PC-3 (cell line): Measurements from ENCODE around the gene BUB1. TPM values are rescaled to one million over a fixed set of nuclear protein-coding genes. Genes with fewer than 3 reads are reported as not detected.

Experiments used
- ATAC-seq: fragments of 200-7000 bp; cut with Tn5 transposase; 2 replicates; pipeline ENCODE4 v1.9.1; 2020; ENCODE audit warnings: mild to moderate bottlenecking, moderate library complexity
- BruUV-seq: library from RNA; stranded (reverse); fragments of 400-500 nt; replicated peaks from 2 replicates; lab custom pipeline; 2021; lab: Mats Ljungman, UMichigan
- CTCF ChIA-PET: fragments of 300-600 bp; sonication (Branson Sonifier 250); formaldehyde crosslinking; loops from one replicate; lab custom pipeline; 2022; ENCODE audit warnings: antibody characterized with exemption; lab: Charles Lee
- POLR2A ChIA-PET: fragments of 300-600 bp; sonication (Branson Sonifier 250); formaldehyde crosslinking; loops from one replicate; lab custom pipeline; 2022; ENCODE audit warnings: antibody characterized with exemption; ENCODE audit not compliant: unreplicated experiment; lab: Charles Lee
- DNase-seq: peaks from one replicate; pipeline ENCODE4 v3.0.0-alpha.2; 2015
- H2AFZ ChIP-seq: fragments of 300-600 bp; sonication (generic); 2 replicates; pipeline ENCODE4 v1.6.0; 2016; ENCODE audit warnings: antibody characterized with exemption, low read length
- H3F3A ChIP-seq: fragments of 300-600 bp; sonication (generic); one replicate; pipeline ENCODE4 v1.6.0; 2017; ENCODE audit warnings: antibody characterized with exemption, low read length, control low read depth, mild to moderate bottlenecking; ENCODE audit not compliant: unreplicated experiment
- H3K27ac ChIP-seq: fragments of 300-600 bp; sonication (generic); 2 replicates; pipeline ENCODE4 v1.5.1; 2016; ENCODE audit warnings: mild to moderate bottlenecking, low read length
- H3K27me3 ChIP-seq: fragments of 300-600 bp; sonication (generic); 2 replicates; pipeline ENCODE4 v1.6.1; 2016; ENCODE audit warnings: low read length, mixed read lengths
- H3K36me3 ChIP-seq: fragments of 300-600 bp; sonication (generic); 2 replicates; pipeline ENCODE4 v1.6.1; 2016; ENCODE audit warnings: low read depth, mixed run types, low read length, mixed read lengths
- H3K4me1 ChIP-seq: fragments of 300-600 bp; sonication (generic); 2 replicates; pipeline ENCODE4 v1.5.1; 2016; ENCODE audit warnings: low read length; ENCODE audit not compliant: insufficient read depth
- H3K4me2 ChIP-seq: fragments of 300-600 bp; sonication (generic); 2 replicates; pipeline ENCODE4 v1.6.0; 2016; ENCODE audit warnings: low read length
- H3K4me3 ChIP-seq: fragments of 300-600 bp; sonication (generic); 2 replicates; pipeline ENCODE4 v1.5.1; 2016; ENCODE audit warnings: mild to moderate bottlenecking, low read length, mixed read lengths
- H3K79me2 ChIP-seq: fragments of 300-600 bp; sonication (generic); 2 replicates; pipeline ENCODE4 v1.6.1; 2017; ENCODE audit warnings: low read length, mixed read lengths
- H3K9ac ChIP-seq: fragments of 300-600 bp; sonication (generic); 2 replicates; pipeline ENCODE4 v1.6.0; 2016; ENCODE audit warnings: mild to moderate bottlenecking, low read length
- H3K9me2 ChIP-seq: fragments of 300-600 bp; sonication (generic); replicated peaks from 2 replicates; pipeline ENCODE4 v1.6.1; 2016; ENCODE audit warnings: mixed run types, low read length, mixed read lengths
- H3K9me3 ChIP-seq: fragments of 300-600 bp; sonication (generic); 2 replicates; pipeline ENCODE4 v1.6.1; 2016; ENCODE audit warnings: low read length, mixed read lengths
- H4K20me1 ChIP-seq: fragments of 300-600 bp; sonication (generic); 2 replicates; pipeline ENCODE4 v1.6.1; 2016; ENCODE audit warnings: low read length, mixed read lengths
- EZH2 ChIP-seq: fragments of 300-600 bp; sonication (generic); IDR thresholded peaks from one replicate; pipeline ENCODE4 v1.6.1; 2017; ENCODE audit warnings: antibody characterized with exemption, mild to moderate bottlenecking, low read length; ENCODE audit not compliant: unreplicated experiment
- EZH2phosphoT487 ChIP-seq: fragments of 300-600 bp; sonication (generic); IDR thresholded peaks from 2 replicates; pipeline ENCODE4 v1.6.1; 2018; ENCODE audit warnings: mild to moderate bottlenecking, antibody characterized with exemption, low read length, borderline replicate concordance
- intact Hi-C: fragments of 100-400 bp; cut with micrococcal nuclease; formaldehyde crosslinking; loops from 2 replicates; pipeline ENCODE4 v1.9.0; 2023
- total RNA-seq: library from RNA; depleted of rRNA; stranded (reverse); fragments of >200 nt; gene quantifications from 2 replicates; pipeline ENCODE4 v1.2.3, GENCODE V29; 2014
- TF ChIP-seq, protein P1 (sequence below): fragments of 300-600 bp; sonication (generic); conservative IDR thresholded peaks from 2 replicates; pipeline ENCODE4 v1.5.1; 2017; ENCODE audit warnings: antibody characterized with exemption, low read depth, mild to moderate bottlenecking, low read length

BUB1 gene
- total RNA-seq, 1 experiment from 2014 or later = 89.8 TPM

DNA sequence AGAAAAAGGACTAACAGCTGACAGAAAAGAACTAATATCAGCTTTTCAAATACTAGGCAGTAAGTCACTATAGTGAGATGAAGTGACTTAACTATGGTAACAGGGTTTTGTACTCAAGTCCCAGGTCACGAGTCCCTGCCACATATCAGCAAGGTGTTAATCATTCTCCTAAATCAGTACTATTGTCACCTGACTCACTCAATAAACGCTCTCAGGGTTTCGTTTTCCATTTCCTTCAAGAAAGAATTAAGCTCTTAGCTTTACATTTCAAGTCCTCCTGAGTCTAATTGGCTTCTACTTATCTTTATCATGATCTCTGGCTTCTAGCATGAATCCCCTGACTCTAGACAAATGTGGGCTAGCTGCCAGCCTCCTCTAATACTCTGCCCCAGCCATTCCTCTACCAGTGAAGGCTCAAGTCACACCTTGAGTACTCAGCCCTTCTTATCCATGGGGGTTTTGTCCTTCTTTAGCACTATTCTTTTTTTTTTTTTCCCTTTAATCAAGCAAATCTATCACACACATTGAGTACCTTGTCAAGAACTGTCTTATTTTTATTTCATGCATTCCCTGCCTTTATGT is 20.0 kb downstream of the BUB1 start:
- Histone ChIP-seq H3K27me3 (no peaks in the 10 kb centered on the region), H3K9ac (no peak overlapping the region), H3K4me3 (no peak overlapping the region), H3F3A (no peaks in the 10 kb centered on the region), H4K20me1 (no peaks in the 10 kb centered on the region), H3K79me2 (no peaks in the 10 kb centered on the region), H3K9me2 (no peaks in the 10 kb centered on the region), H3K4me1 (no peaks in the 10 kb centered on the region), H3K9me3 (no peaks in the 10 kb centered on the region), H3K36me3 (peaks cover 93% of the 10 kb centered on the region), H3K4me2 (no peak overlapping the region), H2AFZ (no peak overlapping the region), H3K27ac (no peak overlapping the region)
- CTCF ChIA-PET = no interaction called here
- TF ChIP-seq, protein P1, sequence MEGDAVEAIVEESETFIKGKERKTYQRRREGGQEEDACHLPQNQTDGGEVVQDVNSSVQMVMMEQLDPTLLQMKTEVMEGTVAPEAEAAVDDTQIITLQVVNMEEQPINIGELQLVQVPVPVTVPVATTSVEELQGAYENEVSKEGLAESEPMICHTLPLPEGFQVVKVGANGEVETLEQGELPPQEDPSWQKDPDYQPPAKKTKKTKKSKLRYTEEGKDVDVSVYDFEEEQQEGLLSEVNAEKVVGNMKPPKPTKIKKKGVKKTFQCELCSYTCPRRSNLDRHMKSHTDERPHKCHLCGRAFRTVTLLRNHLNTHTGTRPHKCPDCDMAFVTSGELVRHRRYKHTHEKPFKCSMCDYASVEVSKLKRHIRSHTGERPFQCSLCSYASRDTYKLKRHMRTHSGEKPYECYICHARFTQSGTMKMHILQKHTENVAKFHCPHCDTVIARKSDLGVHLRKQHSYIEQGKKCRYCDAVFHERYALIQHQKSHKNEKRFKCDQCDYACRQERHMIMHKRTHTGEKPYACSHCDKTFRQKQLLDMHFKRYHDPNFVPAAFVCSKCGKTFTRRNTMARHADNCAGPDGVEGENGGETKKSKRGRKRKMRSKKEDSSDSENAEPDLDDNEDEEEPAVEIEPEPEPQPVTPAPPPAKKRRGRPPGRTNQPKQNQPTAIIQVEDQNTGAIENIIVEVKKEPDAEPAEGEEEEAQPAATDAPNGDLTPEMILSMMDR = no peak
- TF ChIP-seq EZH2 (no peak), EZH2phosphoT487 (no peak)
- intact Hi-C loops = no loop called here
- DNase-seq (no peak), ATAC-seq (no peak)
- no TSS peak for BruUV-seq
- POLR2A ChIA-PET = no interaction called here

DNA sequence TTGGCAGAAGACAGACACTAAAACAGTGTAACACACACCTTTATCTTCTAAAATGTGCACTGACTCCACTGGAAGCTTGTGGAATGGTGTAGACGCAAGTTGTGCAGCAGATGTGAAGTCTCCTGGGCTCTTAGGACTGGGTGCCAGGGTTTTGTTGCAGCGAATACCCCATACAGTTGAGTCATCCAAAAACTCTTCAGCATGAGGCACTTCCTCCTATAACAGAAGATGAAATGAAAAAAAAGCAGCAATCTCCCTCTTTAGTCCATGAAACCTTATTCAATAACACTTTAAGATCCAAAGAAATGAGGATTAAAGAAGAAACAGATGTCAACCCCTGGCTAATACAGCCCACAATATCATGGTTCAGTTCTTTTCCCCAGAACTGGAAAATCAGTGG is 22.2 kb downstream of the BUB1 start:
- ChIA-PET CTCF (no interaction called here), POLR2A (no interaction called here)
- no TSS peak for BruUV-seq
- no peaks in the 10 kb centered on the region for H4K20me1 ChIP-seq
- H3K9me3 ChIP-seq = no peaks in the 10 kb centered on the region
- ATAC-seq = no peak
- intact Hi-C loops = no loop called here
- no peak for DNase-seq
- H3K9me2 ChIP-seq = no peaks in the 10 kb centered on the region
- H3K79me2 ChIP-seq = no peaks in the 10 kb centered on the region
- H2AFZ ChIP-seq = no peak overlapping the region
- no peak overlapping the region for H3K4me3 ChIP-seq
- H3K27ac ChIP-seq = no peak overlapping the region
- TF ChIP-seq EZH2 (no peak), EZH2phosphoT487 (no peak)
- TF ChIP-seq, protein P1 = no peak
- H3K27me3 ChIP-seq = no peaks in the 10 kb centered on the region
- no peaks in the 10 kb centered on the region for H3K4me1 ChIP-seq
- peaks cover 90% of the 10 kb centered on the region for H3K36me3 ChIP-seq
- no peak overlapping the region for H3K9ac ChIP-seq
- no peak overlapping the region for H3K4me2 ChIP-seq
- no peaks in the 10 kb centered on the region for H3F3A ChIP-seq

DNA sequence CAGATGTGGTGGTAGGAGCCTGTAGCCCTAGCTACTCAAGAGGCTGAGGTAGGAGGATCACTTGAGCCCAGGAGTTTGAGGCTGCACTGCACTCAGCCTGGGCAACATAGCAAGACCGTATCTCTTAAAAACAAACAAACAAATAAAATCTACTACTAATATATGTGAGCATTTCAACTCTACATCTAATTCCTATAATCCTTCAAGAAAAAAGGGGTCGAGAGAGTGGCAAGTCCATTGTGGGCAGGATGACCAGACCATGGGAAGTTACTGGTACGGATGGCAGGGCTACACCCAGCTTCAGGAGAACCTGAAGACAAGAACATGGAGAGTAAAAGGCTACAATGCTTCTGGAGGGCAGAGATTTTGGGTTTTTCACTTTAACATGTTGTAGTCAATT is 24.0 kb downstream of the BUB1 start:
- intact Hi-C loops = no loop called here
- CTCF ChIA-PET = no interaction called here
- Histone ChIP-seq H3K4me3 (no peak overlapping the region), H3K9ac (no peak overlapping the region), H3F3A (no peaks in the 10 kb centered on the region), H3K9me2 (no peaks in the 10 kb centered on the region), H4K20me1 (no peaks in the 10 kb centered on the region), H3K27ac (no peak overlapping the region), H3K27me3 (no peaks in the 10 kb centered on the region), H3K4me2 (no peak overlapping the region), H2AFZ (no peak overlapping the region), H3K36me3 (peaks cover 90% of the 10 kb centered on the region), H3K4me1 (no peaks in the 10 kb centered on the region), H3K79me2 (no peaks in the 10 kb centered on the region), H3K9me3 (no peaks in the 10 kb centered on the region)
- no peak for TF ChIP-seq EZH2
- TF ChIP-seq, protein P1 = no peak
- no peak for TF ChIP-seq EZH2phosphoT487
- no peak for DNase-seq
- no peak for ATAC-seq
- POLR2A ChIA-PET = no interaction called here
- no TSS peak for BruUV-seq
